Endothelial cell (in vitro differentiated cells): Measurements from ENCODE around the gene DISC1. TPM values are rescaled to one million over a fixed set of nuclear protein-coding genes. Genes with fewer than 3 reads are reported as not detected.

Source experiments
- DNase-seq: peaks from one replicate; pipeline ENCODE4 v3.0.0; 2021; ENCODE audit warnings: low spot score
- H3K27ac Mint-ChIP-seq: one replicate; pipeline ENCODE4 v1.8.0; 2021; ENCODE audit warnings: mixed read lengths, inconsistent platforms; ENCODE audit not compliant: unreplicated experiment
- H3K27me3 Mint-ChIP-seq: one replicate; pipeline ENCODE4 v1.8.0; 2021; ENCODE audit warnings: mild to moderate bottlenecking, moderate library complexity, mixed read lengths, inconsistent platforms; ENCODE audit not compliant: unreplicated experiment
- H3K36me3 Mint-ChIP-seq: one replicate; pipeline ENCODE4 v1.8.0; 2021; ENCODE audit warnings: mild to moderate bottlenecking, low read depth, mixed read lengths, inconsistent platforms; ENCODE audit not compliant: unreplicated experiment
- H3K4me1 Mint-ChIP-seq: one replicate; pipeline ENCODE4 v1.8.0; 2021; ENCODE audit warnings: mild to moderate bottlenecking, mixed read lengths, inconsistent platforms; ENCODE audit not compliant: unreplicated experiment
- H3K4me3 Mint-ChIP-seq: one replicate; pipeline ENCODE4 v1.8.0; 2021; ENCODE audit warnings: mild to moderate bottlenecking, mixed read lengths, inconsistent platforms; ENCODE audit not compliant: unreplicated experiment
- H3K9me3 Mint-ChIP-seq: one replicate; pipeline ENCODE4 v1.8.0; 2021; ENCODE audit warnings: mixed read lengths, inconsistent platforms; ENCODE audit not compliant: unreplicated experiment
- total RNA-seq: library from RNA; stranded (reverse); fragmentation: NEBNext Ultra II Directional; extraction: Animal tissue kit (Norgen Biotek cat#: 25700); gene quantifications from one replicate; pipeline ENCODE4 v1.2.1, GENCODE V29; 2021; ENCODE audit not compliant: unreplicated experiment
- TF ChIP-seq, protein P1 (sequence below): fragments of 200-600 bp; sonication (generic); IDR thresholded peaks from one replicate; pipeline ENCODE4 v1.5.0; 2021; ENCODE audit warnings: antibody characterized with exemption; ENCODE audit not compliant: unreplicated experiment

DISC1 gene
- total RNA-seq, 1 donor from 2014 or later, result 82.5 TPM

DNA sequence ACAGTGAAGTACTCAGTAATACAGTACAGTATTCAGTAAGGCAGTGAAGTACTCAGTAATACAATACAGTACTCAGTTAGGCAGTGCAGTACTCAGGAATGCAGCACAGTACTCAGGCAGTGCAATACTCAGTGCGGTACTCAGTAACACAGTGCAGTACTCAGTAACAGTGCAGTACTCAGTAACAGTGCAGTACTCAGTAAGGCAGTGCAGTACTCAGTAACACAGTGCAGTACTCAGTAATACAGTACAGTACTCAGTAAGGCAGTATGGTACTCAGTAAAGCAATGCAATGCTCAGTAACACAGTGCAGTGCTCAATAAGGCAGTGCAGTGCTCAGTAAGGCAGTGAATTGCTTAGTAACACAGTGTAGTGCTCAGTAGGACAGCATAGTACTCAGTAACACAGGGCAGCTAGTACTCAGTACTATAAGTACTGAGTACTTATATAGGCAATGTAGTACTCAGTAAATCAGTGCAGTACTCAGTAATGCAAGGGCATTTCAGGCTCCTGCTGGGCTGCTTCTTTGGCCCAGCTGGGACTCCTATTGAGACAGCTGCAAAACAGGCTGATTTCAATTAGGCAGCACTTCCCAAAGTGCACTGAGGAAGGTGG lies 411.3 kb downstream of the DISC1 start:
- no peak for DNase-seq
- H3K4me1 Mint-ChIP-seq, result peaks cover 5% of the 10 kb centered on the region
- H3K4me3 Mint-ChIP-seq, result no peak overlapping the region
- peaks cover 13% of the 10 kb centered on the region for H3K36me3 Mint-ChIP-seq
- peaks cover 2% of the 10 kb centered on the region for H3K27me3 Mint-ChIP-seq
- no peak overlapping the region for H3K27ac Mint-ChIP-seq
- TF ChIP-seq, protein P1, sequence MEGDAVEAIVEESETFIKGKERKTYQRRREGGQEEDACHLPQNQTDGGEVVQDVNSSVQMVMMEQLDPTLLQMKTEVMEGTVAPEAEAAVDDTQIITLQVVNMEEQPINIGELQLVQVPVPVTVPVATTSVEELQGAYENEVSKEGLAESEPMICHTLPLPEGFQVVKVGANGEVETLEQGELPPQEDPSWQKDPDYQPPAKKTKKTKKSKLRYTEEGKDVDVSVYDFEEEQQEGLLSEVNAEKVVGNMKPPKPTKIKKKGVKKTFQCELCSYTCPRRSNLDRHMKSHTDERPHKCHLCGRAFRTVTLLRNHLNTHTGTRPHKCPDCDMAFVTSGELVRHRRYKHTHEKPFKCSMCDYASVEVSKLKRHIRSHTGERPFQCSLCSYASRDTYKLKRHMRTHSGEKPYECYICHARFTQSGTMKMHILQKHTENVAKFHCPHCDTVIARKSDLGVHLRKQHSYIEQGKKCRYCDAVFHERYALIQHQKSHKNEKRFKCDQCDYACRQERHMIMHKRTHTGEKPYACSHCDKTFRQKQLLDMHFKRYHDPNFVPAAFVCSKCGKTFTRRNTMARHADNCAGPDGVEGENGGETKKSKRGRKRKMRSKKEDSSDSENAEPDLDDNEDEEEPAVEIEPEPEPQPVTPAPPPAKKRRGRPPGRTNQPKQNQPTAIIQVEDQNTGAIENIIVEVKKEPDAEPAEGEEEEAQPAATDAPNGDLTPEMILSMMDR, result no peak
- H3K9me3 Mint-ChIP-seq, result no peaks in the 10 kb centered on the region

DNA sequence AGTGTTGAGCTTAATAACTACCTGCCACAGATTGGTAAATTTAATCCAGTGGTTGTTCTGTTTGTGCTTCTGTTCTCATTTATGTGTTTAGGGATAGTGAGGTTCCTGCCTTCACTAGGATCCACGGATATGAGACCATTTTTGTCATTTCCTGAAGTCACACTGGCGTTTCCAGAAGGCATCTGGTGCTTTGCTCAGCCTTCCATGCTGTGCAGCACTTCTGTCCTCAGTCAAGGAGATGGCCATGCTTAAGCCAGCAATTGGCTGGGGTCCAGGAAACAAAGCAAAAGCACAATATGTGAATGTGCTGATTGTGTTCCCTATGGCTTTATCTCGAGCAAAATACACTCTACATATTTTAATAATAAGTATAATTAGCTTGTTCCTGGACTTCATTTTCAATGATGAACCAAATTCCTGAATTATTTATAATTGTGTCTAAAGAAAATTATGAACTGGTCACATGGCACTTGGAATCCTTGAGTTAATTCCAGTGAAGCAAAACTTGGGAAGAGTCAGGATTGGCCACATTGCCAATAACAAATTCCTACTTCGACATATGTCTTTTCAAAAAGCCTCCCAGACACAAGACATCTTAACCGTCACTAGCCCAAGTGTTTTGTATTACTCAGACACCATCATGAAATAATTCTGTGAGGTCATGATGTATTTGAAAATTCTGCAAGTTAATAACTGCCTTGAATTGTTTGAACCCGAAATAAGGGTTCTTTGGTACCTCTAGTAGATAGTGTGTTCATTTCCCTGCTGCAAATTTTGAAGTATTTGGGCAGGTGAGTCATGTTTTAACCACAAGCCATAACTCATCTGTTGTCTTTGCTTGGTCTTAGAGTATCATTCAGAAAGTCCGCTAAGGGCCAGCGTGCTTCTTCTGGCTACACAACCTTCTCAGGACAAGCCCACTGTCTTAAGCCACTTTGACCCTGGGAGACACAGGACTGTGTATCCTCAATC lies 412.4 kb downstream of the DISC1 start:
- DNase-seq, result no peak
- Mint-ChIP-seq H3K27me3 (peaks cover 2% of the 10 kb centered on the region), H3K27ac (no peak overlapping the region), H3K9me3 (no peaks in the 10 kb centered on the region), H3K4me3 (no peak overlapping the region), H3K36me3 (peaks cover 5% of the 10 kb centered on the region), H3K4me1 (peaks cover 7% of the 10 kb centered on the region)
- TF ChIP-seq, protein P1, result no peak

DNA sequence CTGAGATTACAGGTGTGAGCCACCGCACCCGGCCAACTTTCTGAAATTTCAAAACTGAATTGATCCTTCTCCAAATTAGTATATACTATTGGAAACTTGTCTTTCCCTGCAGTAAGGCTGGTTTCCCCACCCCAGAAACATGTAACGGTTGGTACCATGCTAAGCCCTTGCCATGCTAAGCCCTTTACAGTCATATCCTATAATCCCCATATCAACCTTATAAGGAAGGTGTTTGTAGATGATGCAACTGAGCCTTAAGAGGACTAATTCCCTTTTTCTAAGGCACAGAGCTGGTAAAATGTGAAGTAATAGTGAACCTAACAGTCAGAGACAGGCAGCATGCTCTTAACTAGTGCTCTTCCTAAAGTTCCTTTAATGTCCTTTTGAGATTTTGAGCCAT lies 413.7 kb downstream of the DISC1 start:
- Mint-ChIP-seq H3K27me3 (peaks cover 2% of the 10 kb centered on the region), H3K27ac (no peak overlapping the region), H3K4me1 (peaks cover 11% of the 10 kb centered on the region), H3K4me3 (no peak overlapping the region), H3K36me3 (peaks cover 5% of the 10 kb centered on the region), H3K9me3 (no peaks in the 10 kb centered on the region)
- TF ChIP-seq, protein P1, result no peak
- no peak for DNase-seq

DNA sequence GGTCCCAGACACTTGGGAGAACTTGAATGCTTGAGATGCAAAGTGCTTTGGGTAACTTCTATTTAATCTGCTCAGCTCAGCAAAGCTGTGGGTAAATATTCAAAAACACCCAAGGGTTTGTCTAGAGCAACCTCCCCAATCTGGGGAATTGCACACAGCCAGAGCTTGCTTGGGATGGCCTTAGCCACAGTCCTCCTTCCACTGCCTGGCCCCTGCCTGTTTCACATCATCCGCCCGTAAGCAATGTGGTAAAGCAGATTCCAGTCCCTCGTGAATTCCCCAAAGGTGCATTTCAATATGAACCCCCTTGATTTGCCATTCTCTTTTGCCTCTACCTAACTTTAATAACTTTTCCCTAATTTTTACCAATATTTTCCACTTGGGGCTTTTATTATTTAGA lies 418.1 kb downstream of the DISC1 start:
- no peaks in the 10 kb centered on the region for H3K27me3 Mint-ChIP-seq
- H3K4me3 Mint-ChIP-seq, result no peak overlapping the region
- H3K4me1 Mint-ChIP-seq, result peaks cover 11% of the 10 kb centered on the region
- no peak for DNase-seq
- no peaks in the 10 kb centered on the region for H3K9me3 Mint-ChIP-seq
- H3K27ac Mint-ChIP-seq, result no peak overlapping the region
- H3K36me3 Mint-ChIP-seq, result no peaks in the 10 kb centered on the region
- TF ChIP-seq, protein P1, result no peak
